Stomach smooth muscle (tissue), 2 donors: ENCODE data around the gene ATP6V1C2.

Experiments used
- H3K27ac ChIP-seq: one replicate; pipeline ENCODE4 v1.7.0; 2013; ENCODE audit warnings: mild to moderate bottlenecking, low read length, inconsistent platforms
- H3K27me3 ChIP-seq, 2 donors: one replicate each; pipeline ENCODE4 v1.7.0; 2013; ENCODE audit warnings: low read length in 2 of 2; ENCODE audit not compliant: insufficient read depth in 2 of 2, control insufficient read depth in 1 of 2
- H3K36me3 ChIP-seq, 2 donors: one replicate each; pipeline ENCODE4 v1.7.0; 2013; ENCODE audit warnings: low read length in 2 of 2; ENCODE audit not compliant: control insufficient read depth in 2 of 2, insufficient read depth in 2 of 2
- H3K4me1 ChIP-seq: one replicate; pipeline ENCODE4 v1.7.0; 2013; ENCODE audit warnings: low read length; ENCODE audit not compliant: control insufficient read depth, insufficient read depth
- H3K4me3 ChIP-seq, 2 donors: one replicate each; pipeline ENCODE4 v1.7.0; 2013; ENCODE audit warnings: low read length in 2 of 2
- H3K9ac ChIP-seq, 2 donors: one replicate each; pipeline ENCODE4 v1.7.0; 2013; ENCODE audit warnings: low read length in 2 of 2, mild to moderate bottlenecking in 1 of 2
- H3K9me3 ChIP-seq, 2 donors: one replicate each; pipeline ENCODE4 v1.7.0; 2013; ENCODE audit warnings: low read length in 2 of 2; ENCODE audit not compliant: control insufficient read depth in 2 of 2
- donor health status: healthy.
- donor health status: Pancreatic carcinoma.

The ATP6V1C2 gene, protein sequence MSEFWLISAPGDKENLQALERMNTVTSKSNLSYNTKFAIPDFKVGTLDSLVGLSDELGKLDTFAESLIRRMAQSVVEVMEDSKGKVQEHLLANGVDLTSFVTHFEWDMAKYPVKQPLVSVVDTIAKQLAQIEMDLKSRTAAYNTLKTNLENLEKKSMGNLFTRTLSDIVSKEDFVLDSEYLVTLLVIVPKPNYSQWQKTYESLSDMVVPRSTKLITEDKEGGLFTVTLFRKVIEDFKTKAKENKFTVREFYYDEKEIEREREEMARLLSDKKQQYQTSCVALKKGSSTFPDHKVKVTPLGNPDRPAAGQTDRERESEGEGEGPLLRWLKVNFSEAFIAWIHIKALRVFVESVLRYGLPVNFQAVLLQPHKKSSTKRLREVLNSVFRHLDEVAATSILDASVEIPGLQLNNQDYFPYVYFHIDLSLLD

DNA sequence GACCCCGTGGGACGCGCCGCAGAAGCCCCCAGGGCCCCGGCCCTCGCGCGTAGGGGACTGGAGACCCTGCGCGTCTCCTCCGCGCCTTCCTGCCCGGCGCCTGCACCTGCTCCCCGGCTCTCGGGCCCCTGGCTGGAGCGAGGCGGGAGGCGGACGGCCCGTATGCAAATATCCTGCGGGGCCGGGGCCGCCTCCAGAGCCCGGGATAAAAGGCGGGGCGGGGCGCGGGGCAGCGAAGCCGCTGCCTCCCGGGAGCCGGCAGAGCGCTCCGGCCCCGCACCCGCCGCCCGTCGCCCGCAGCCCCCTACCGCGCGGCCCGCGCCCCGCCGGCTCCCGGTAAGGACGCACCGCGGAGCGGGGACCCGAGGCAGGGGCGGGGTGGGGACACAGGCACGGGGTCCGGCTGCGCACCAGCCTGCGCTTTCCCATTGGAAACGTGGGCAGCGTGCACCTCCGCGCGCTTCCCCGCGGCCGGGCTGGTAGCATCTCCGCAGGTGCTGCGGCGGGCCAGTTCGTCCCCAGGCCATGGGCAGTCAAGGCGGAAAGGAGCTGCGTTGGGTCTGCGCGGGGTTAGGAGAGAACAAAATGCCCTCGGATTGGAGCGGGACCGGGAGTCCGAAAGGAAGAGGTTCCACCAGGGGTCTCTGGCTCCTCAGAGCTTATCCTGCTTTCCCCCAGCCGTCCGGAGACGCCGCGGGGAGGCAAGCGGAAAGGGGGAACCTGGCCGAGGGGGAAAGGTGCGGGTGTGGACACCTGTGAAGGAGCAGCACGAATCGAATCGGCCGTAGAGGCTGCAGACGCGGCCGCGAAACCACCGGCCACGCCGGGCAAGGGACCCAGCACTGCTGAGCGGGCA, at the start of gene ATP6V1C2:
Gene ATP6V1C2 (plus strand): TSS at position 235 of the 856 bp plus-strand sequence. CDS start 1,220 bp downstream, outside the sequence.
- Histone ChIP-seq H3K4me1 (peaks cover 15% of the 10 kb centered on the region), H3K36me3 (no peaks in the 10 kb centered on the region), H3K27ac (no peak within 1 kb of the TSS), H3K27me3 (peaks cover 34 to 36% of the 10 kb centered on the region in 2 donors), H3K9me3 (no peaks in the 10 kb centered on the region), H3K9ac (no peak within 1 kb of the TSS), H3K4me3 (peak within 1 kb of the TSS; percentile 55 to 74)

DNA sequence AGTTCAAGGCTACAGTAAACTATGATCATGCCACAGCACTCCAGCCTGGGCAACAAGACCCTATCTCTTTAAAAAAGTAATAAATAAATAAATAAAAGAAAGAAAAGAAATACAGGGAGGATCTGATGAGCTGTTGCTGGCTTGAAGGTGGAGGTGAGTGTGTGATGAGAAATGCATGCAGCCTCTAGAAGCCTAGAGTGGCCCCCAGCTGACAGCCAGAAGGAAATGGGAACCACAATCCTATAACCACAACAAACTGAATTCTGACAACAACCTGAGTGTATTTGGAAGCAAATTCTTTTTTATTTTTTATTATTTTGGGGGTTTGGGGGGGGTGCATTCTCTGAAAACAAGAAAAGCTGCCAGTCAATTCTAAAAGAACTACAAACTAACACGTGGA, 46.3 kb upstream of the ATP6V1C2 start:
- Histone ChIP-seq H3K27me3 (no peaks in the 10 kb centered on the region), H3K9me3 (no peaks in the 10 kb centered on the region), H3K4me3 (no peak overlapping the region), H3K27ac (no peak overlapping the region), H3K4me1 (no peaks in the 10 kb centered on the region), H3K36me3 (peaks cover 0 to 10% of the 10 kb centered on the region in 2 donors), H3K9ac (no peak overlapping the region)

DNA sequence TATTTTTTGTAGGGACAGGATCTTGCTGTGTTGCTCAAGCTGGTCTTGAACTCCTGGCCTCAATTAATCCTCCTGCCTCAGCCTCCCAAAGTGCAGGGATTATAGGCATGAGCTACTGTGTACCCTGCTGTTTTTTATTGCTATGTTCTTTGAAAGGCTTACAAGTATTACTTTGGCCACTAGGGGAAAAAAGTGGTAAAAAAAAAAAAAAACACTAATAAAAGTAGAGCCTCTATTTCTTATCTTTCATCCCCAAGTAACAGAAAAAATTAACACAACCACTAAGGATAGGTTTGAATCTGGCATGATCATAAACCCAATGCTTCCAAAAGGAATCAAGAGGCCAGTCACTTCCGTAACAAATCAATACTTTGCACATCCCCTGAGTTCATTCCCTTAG, 43.2 kb upstream of the ATP6V1C2 start:
- H3K4me3 ChIP-seq: no peak overlapping the region
- no peaks in the 10 kb centered on the region for H3K9me3 ChIP-seq
- no peak overlapping the region for H3K9ac ChIP-seq
- H3K27ac ChIP-seq: no peak overlapping the region
- H3K4me1 ChIP-seq: no peaks in the 10 kb centered on the region
- no peaks in the 10 kb centered on the region for H3K27me3 ChIP-seq
- peaks cover 0 to 11% of the 10 kb centered on the region in 2 donors for H3K36me3 ChIP-seq

DNA sequence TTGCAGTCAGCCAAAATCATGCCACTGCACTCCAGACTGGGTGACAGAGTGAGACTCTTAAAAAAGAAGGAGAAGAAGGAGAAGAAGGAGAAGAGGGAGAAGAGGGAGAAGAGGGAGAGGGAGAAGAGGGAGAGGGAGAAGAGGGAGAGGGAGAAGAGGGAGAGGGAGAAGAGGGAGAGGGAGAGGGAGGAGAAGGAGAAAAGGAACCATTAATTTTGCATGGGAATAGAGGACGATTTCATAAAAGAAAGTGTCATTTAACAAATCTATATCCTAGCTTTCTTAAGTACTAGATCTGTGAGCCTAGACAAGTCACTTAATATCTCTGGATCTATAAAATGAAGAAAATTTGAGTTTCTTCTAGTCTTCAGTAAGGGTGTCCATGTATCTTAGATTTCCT, 41.2 kb upstream of the ATP6V1C2 start:
- Histone ChIP-seq H3K4me3 (no peak overlapping the region), H3K27me3 (no peaks in the 10 kb centered on the region), H3K4me1 (no peaks in the 10 kb centered on the region), H3K27ac (no peak overlapping the region), H3K9me3 (no peaks in the 10 kb centered on the region), H3K9ac (no peak overlapping the region), H3K36me3 (peaks cover 5 to 17% of the 10 kb centered on the region in 2 donors)

DNA sequence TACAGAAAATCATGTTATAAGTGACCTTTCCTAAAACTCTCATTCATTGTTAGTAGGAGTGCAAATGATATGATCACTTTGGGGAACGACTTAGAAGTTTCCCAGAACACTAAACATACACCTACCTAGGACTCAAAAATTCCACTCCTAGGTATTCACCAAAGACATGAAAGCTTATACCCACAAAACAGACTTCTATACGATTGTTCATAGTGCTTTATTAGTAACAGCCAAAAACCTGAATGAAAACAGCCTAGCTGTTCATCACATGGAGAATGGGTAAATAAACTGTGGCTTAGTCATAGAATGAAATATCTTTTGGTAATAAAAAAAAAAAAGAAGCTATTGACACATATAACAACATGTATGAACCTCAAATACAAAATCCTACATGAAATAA, 40.5 kb upstream of the ATP6V1C2 start:
- Histone ChIP-seq H3K4me1 (no peaks in the 10 kb centered on the region), H3K9ac (no peak overlapping the region), H3K9me3 (no peaks in the 10 kb centered on the region), H3K27ac (no peak overlapping the region), H3K36me3 (peaks cover 5 to 17% of the 10 kb centered on the region in 2 donors), H3K4me3 (no peak overlapping the region), H3K27me3 (no peaks in the 10 kb centered on the region)

DNA sequence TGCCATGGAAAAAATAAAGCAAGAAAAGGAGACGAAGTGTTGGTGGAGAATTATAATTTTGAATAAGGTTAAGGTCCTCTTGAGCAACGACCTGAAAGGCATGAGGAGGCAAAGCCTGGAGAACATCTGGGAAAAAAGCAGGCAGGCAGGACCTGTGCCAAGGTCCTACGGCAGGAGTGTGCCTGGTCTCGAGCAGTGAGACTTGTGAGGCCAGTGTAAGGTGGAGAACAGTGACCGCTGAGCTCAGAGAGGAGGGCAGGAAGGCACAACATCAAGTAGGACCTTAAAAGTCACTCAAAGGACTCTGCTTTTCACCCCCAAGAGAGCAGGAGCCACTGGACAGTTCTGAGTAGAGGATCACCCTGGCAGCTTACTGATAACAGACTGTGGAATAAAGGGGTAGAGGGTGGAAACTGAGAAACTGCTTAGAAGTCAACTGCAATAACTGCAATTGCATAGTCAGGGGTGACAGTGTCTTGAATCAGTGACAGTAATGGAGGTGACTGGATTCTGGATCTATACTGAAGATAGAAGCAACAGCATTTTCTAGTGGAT, 35.2 kb upstream of the ATP6V1C2 start:
- Histone ChIP-seq H3K9me3 (no peaks in the 10 kb centered on the region), H3K9ac (no peak overlapping the region), H3K4me3 (no peak overlapping the region), H3K36me3 (peaks cover 10 to 11% of the 10 kb centered on the region in 2 donors), H3K27ac (no peak overlapping the region), H3K27me3 (no peaks in the 10 kb centered on the region), H3K4me1 (peaks cover 3% of the 10 kb centered on the region)

DNA sequence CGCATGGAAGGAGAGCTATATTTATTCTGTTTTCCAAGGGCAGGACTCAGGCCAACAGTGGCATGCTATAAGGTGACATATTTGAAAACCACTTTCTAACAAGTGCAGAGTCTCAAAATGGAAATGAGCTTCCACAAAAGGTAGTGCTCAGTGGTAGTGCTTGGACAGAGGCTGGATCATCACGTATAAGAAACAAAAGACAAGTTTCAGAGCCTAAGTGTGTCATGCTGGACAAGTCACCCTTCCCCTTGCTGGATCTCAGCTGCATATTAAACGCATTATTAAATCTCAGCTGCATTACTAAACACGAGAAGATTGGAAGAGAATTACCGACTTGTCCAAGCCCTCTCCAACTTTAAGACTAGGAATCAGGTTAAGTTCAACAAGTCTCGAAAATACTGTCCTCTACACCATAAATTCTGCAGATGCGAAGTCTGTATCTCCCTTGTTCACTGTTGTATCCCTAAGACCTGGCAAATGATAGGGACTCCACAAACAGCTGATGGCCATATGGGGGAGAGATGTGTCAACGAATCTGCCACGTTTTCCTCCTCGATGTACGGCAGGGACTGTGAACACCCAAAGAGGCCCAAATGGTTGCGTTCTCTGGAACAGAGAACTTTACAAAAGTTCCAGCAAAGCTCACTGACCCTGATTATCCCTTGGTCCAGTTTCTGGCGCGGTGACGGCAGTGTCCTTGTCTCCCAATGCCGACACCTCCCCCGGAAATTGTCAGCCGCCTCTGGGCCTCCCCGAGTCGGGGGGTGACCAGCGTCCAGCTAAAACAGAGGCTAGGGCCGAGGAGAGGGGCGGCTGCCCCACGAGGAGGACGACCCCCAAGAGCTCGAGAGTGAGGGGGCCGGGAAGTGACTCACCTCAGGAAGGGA, 32.3 kb upstream of the ATP6V1C2 start:
- peaks cover 0 to 5% of the 10 kb centered on the region in 2 donors for H3K36me3 ChIP-seq
- H3K9ac ChIP-seq: peak overlapping the region; percentile 88 to 96
- H3K4me1 ChIP-seq: peaks cover 3% of the 10 kb centered on the region
- no peaks in the 10 kb centered on the region for H3K27me3 ChIP-seq
- H3K27ac ChIP-seq: peak overlapping the region; percentile 89
- no peaks in the 10 kb centered on the region for H3K9me3 ChIP-seq
- H3K4me3 ChIP-seq: peak overlapping the region; percentile 95 to 99

DNA sequence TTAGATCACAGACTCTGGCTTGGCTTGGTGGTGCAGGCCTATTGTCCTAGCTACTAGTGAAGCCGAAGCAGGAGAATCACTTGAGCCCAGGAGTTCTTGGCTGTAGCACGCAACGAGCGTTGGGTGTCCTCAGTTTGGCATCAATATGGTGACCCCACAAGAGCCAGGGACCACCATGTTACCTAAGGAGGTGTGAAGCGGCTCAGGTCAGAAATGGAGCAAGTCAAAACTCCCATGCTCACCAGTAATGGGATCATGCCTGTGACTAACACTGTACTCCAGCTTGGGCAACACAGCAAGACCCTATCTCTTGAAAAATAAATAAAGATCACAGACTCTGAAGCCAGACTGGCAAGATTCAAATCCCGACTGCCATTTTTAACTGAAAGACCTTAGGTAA, 29.9 kb upstream of the ATP6V1C2 start:
- no peak overlapping the region for H3K4me3 ChIP-seq

DNA sequence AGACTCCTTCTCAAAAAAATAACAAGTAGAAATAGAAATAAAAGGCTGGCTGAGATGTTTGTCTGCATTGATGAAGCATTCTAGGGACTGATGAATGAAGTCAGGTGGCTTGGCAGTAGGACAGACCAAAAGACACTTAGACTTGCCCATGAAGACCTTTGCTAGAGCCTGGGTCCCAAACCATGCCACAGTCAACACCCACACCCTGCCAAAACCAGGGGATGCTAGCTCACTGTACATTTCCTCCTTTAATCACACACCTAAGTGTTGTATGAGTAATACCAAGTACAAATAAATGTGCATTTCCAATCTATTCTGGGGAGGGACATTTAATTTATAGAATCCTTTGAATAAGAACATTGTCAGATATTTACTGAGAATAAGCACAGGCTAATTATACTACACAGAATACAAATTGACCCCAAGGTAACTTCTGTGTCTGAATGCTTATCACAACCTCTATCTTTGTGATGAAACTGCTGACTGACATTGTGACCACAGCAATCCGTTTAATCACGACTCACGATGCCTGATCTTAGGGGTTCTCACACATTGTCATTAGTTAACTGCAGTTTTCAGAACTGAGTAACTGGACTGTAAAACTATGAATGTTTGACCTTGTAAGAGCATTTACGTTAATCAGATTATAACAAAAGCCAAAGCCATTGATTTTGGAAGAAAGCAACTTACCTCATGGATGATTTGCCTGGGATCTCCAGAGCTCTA, 21.2 kb upstream of the ATP6V1C2 start:
- H3K27me3 ChIP-seq: no peaks in the 10 kb centered on the region
- H3K4me1 ChIP-seq: no peaks in the 10 kb centered on the region
- H3K9ac ChIP-seq: no peak overlapping the region
- H3K9me3 ChIP-seq: no peaks in the 10 kb centered on the region
- no peak overlapping the region for H3K4me3 ChIP-seq
- H3K36me3 ChIP-seq: no peaks in the 10 kb centered on the region
- H3K27ac ChIP-seq: no peak overlapping the region

More for the DNA sequence above, 29.9 kb upstream of the ATP6V1C2 start:
- Histone ChIP-seq H3K4me1 (peaks cover 3% of the 10 kb centered on the region), H3K9me3 (no peaks in the 10 kb centered on the region), H3K9ac (no peak overlapping the region), H3K36me3 (peaks cover 0 to 4% of the 10 kb centered on the region in 2 donors), H3K27ac (no peak overlapping the region), H3K27me3 (no peaks in the 10 kb centered on the region)
